SK-N-SH (cell line): ENCODE measurements around the gene ABCG4. TPM values are rescaled to one million over a fixed set of nuclear protein-coding genes. Genes with fewer than 3 reads are reported as not detected.
"Not testable (repeated sequence)": the region's sequence is repeated elsewhere in the genome, so short reads cannot be mapped to it uniquely, and the experiment has no call there.

Experiments used
- CTCF ChIA-PET: fragments of 300-600, 350-600 bp; formaldehyde crosslinking; extraction: SDS; loops from one replicate; lab custom pipeline; 2021; lab: Yijun Ruan, JAX
- POLR2A ChIA-PET: fragments of 350-600 bp; sonication (Branson Sonifier 250); formaldehyde crosslinking; extraction: SDS; loops from one replicate; lab custom pipeline; 2020; ENCODE audit warnings: antibody characterized with exemption, inconsistent platforms; lab: Yijun Ruan, JAX
- DNase-seq: peaks from one replicate; pipeline ENCODE4 v3.0.0; 2012
- H2AFZ ChIP-seq: fragments of 200-600 bp; sonication (generic); 2 replicates; pipeline ENCODE4 v1.8.1; 2016; ENCODE audit warnings: antibody characterized with exemption, mild to moderate bottlenecking, low read depth
- H3F3A ChIP-seq: fragments of 200-600 bp; sonication (generic); replicated peaks from 2 replicates; pipeline ENCODE3; 2016; ENCODE audit warnings: antibody characterized with exemption, mild to moderate bottlenecking; ENCODE audit not compliant: insufficient read depth
- H3K27ac ChIP-seq, 2 experiments: fragments of 200-500 bp in 1 of 2; fragments of 200-600 bp in 1 of 2; sonication (Bioruptor generic) in 1 of 2; sonication (generic), shearing (Covaris generic) in 1 of 2; 2 replicates each; pipeline versions ENCODE4 v1.5.1 to v1.6.1; 2014 to 2016; ENCODE audit warnings: low read depth in 2 of 2, inconsistent platforms in 1 of 2, low read length in 1 of 2, mild to moderate bottlenecking in 1 of 2, mixed read lengths in 1 of 2
- H3K27me3 ChIP-seq: fragments of 200-600 bp; sonication (generic), shearing (Covaris generic); 2 replicates; pipeline ENCODE4 v1.6.1; 2016; ENCODE audit warnings: mixed run types; ENCODE audit not compliant: insufficient read depth
- H3K36me3 ChIP-seq, 2 experiments: fragments of 200-500 bp in 1 of 2; fragments of 200-600 bp in 1 of 2; sonication (Bioruptor generic) in 1 of 2; sonication (generic) in 1 of 2; replicated peaks in 1 of 2; 2 replicates each; pipeline versions ENCODE3 to v1.5.1; 2014 to 2016; ENCODE audit warnings: low read length in 1 of 2, mild to moderate bottlenecking in 1 of 2; ENCODE audit not compliant: insufficient read depth in 2 of 2, control insufficient read depth in 1 of 2
- H3K4me1 ChIP-seq, 2 experiments: fragments of 200-500 bp in 1 of 2; fragments of 200-600 bp in 1 of 2; sonication (Bioruptor generic) in 1 of 2; sonication (generic), shearing (Covaris generic) in 1 of 2; 2 replicates each; pipeline versions ENCODE4 v1.5.1 to v1.6.1; 2014 to 2016; ENCODE audit warnings: low read depth in 1 of 2, low read length in 1 of 2, mixed run types in 1 of 2; ENCODE audit not compliant: insufficient read depth in 2 of 2, control insufficient read depth in 1 of 2
- H3K4me2 ChIP-seq: fragments of 200-600 bp; sonication (generic), shearing (Covaris generic); 2 replicates; pipeline ENCODE4 v1.6.1; 2017; ENCODE audit warnings: mixed run types
- H3K4me3 ChIP-seq, 2 experiments: fragments of 200-500 bp in 1 of 2; fragments of 200-600 bp in 1 of 2; sonication (Bioruptor generic) in 1 of 2; sonication (generic), shearing (Covaris generic) in 1 of 2; 2 replicates each; pipeline versions ENCODE4 v1.5.1 to v1.8.1; 2014 to 2016; ENCODE audit warnings: low read depth in 2 of 2, inconsistent platforms in 1 of 2, low read length in 1 of 2, mild to moderate bottlenecking in 1 of 2, mixed read lengths in 1 of 2, moderate library complexity in 1 of 2
- H3K79me2 ChIP-seq: fragments of 200-600 bp; sonication (generic); 2 replicates; pipeline ENCODE4 v1.8.1; 2017; ENCODE audit warnings: mild to moderate bottlenecking; ENCODE audit not compliant: insufficient read depth
- H3K9ac ChIP-seq: fragments of 200-600 bp; sonication (generic); 2 replicates; pipeline ENCODE4 v1.6.1; 2017; ENCODE audit warnings: mixed run types
- H3K9me2 ChIP-seq: fragments of 200-600 bp; sonication (generic); 2 replicates; pipeline ENCODE4 v1.6.1; 2017; ENCODE audit warnings: mixed run types
- H3K9me3 ChIP-seq: fragments of 200-600 bp; sonication (generic); 2 replicates; pipeline ENCODE4 v1.6.1; 2017; ENCODE audit warnings: mixed run types, mild to moderate bottlenecking, moderate library complexity
- H4K20me1 ChIP-seq: fragments of 200-600 bp; sonication (generic); 2 replicates; pipeline ENCODE4 v1.6.1; 2017; ENCODE audit warnings: mild to moderate bottlenecking, mixed run types; ENCODE audit not compliant: insufficient read depth
- CTCF ChIP-seq: fragments of 200-600 bp; sonication (generic); IDR thresholded peaks from 2 replicates; pipeline ENCODE4 v1.6.1; 2017; ENCODE audit warnings: antibody characterized with exemption, mild to moderate bottlenecking, moderate library complexity
- FOSL2 ChIP-seq: IDR thresholded peaks from 2 replicates; pipeline ENCODE4 v1.4.0; 2012; ENCODE audit warnings: low read depth, mild to moderate bottlenecking, moderate library complexity, borderline replicate concordance
- FOXJ3 ChIP-seq: sonication (generic); formaldehyde crosslinking; IDR thresholded peaks from 2 replicates; pipeline ENCODE4 v1.5.1; 2020; ENCODE audit warnings: mild to moderate bottlenecking, missing genetic modification reagents
- JUND ChIP-seq: IDR thresholded peaks from 2 replicates; pipeline ENCODE4 v1.4.0; 2012
- MAX ChIP-seq: IDR thresholded peaks from 2 replicates; pipeline ENCODE4 v1.4.0; 2012; ENCODE audit warnings: low read depth
- POLR2AphosphoS5 ChIP-seq: IDR thresholded peaks from 2 replicates; pipeline ENCODE4 v1.6.1; 2012; ENCODE audit warnings: low read depth, low read length
- SIN3A ChIP-seq: IDR thresholded peaks from 2 replicates; pipeline ENCODE4 v1.6.1; 2012; ENCODE audit warnings: low read depth, mild to moderate bottlenecking, low read length, moderate library complexity, borderline replicate concordance
- TAF1 ChIP-seq: IDR thresholded peaks from 2 replicates; pipeline ENCODE4 v1.6.1; 2012; ENCODE audit warnings: low read depth, mild to moderate bottlenecking, low read length, moderate library complexity, borderline replicate concordance
- TCF12 ChIP-seq: IDR thresholded peaks from 2 replicates; pipeline ENCODE4 v1.4.0; 2012
- WGBS: methylation state at CpG from one replicate; pipeline ENCODE4 v1.1.6; 2017; ENCODE audit warnings: low lambda C conversion rate; 5-methylcytosine and 5-hydroxymethylcytosine counted together
- polyA plus RNA-seq, 3 experiments: library from polyadenylated mRNA; depleted of rRNA; stranded (reverse); fragments of >200 nt; gene quantifications; 2 replicates each; pipeline ENCODE4 v1.2.3, GENCODE V29; 2012

The ABCG4 gene
- polyA plus RNA-seq, 1 of the 3 experiments (the other 2 are of a cell fraction) = 0.72 TPM

DNA sequence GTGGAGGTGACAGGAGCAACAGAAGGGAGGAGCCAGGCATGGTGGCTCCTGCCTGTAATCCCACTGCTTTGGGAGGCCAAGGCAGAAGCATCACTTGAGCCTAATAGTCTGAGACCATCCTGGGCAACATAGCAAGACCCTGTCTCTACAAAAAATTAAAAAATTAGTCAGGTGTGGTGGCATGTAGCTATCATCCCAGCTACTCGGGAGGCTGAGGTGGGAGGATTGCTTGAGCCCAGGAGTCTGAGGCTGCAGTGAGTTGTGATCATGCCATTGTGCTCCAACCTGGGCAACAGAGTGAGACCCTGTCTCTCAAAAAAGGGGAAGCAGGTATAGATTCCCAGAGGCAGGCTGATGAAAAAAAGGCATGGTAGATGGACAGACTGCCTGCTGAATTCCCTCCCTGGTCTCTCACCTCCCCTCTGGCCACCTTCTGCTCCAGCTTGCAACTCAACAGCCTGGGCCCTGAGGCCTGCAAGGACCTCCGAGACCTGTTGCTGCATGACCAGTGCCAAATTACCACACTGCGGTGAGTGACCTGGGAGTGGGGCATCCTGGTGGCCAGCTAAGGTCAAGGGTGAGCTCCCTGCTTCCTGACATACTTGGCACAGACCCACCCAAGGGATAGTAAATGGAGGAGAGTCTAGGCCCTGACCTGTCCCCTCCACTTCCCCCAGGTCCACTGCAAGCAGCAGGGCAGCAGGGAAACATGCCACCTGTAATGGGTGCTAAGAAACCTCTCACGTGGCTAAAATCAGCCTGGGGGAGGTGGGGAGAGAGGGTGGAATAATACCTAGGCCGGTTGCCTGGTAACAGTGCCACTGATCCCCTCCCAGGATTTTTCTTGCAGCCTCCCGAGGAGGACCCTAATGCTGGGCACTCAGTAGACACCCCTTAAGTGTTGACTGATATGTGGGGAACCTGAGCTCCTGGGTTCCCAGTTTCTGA is 32.2 kb downstream of the ABCG4 start:
- no peaks in the 10 kb centered on the region for H3K27me3 ChIP-seq
- DNase-seq = no peak
- no peak for TF ChIP-seq SIN3A
- no peak for TF ChIP-seq CTCF
- TF ChIP-seq TAF1 = no peak
- H3F3A ChIP-seq = no peaks in the 10 kb centered on the region
- no peak overlapping the region for H3K4me3 ChIP-seq
- no peak overlapping the region for H3K9ac ChIP-seq
- H2AFZ ChIP-seq = no peak overlapping the region
- H3K27ac ChIP-seq = no peak overlapping the region
- H3K9me3 ChIP-seq = no peaks in the 10 kb centered on the region
- no peaks in the 10 kb centered on the region for H3K79me2 ChIP-seq
- H3K4me2 ChIP-seq = no peak overlapping the region
- CTCF ChIA-PET = interaction anchor here (1.0 to 2.7 kb wide), 4 partner anchors 15 to 820 kb away, joined by 3 to 12 read pairs (median 4); no protein-coding TSS in a partner anchor
- H3K4me1 ChIP-seq = peaks cover 0 to 4% of the 10 kb centered on the region in 2 experiments; a peak in 1 of 4 replicates
- H3K9me2 ChIP-seq = no peaks in the 10 kb centered on the region
- H4K20me1 ChIP-seq = no peaks in the 10 kb centered on the region
- peaks cover 4 to 25% of the 10 kb centered on the region in 2 experiments for H3K36me3 ChIP-seq
- WGBS = 97% methylated on average over 3 of the region's 6 CpGs
- POLR2A ChIA-PET = no interaction called here

DNA sequence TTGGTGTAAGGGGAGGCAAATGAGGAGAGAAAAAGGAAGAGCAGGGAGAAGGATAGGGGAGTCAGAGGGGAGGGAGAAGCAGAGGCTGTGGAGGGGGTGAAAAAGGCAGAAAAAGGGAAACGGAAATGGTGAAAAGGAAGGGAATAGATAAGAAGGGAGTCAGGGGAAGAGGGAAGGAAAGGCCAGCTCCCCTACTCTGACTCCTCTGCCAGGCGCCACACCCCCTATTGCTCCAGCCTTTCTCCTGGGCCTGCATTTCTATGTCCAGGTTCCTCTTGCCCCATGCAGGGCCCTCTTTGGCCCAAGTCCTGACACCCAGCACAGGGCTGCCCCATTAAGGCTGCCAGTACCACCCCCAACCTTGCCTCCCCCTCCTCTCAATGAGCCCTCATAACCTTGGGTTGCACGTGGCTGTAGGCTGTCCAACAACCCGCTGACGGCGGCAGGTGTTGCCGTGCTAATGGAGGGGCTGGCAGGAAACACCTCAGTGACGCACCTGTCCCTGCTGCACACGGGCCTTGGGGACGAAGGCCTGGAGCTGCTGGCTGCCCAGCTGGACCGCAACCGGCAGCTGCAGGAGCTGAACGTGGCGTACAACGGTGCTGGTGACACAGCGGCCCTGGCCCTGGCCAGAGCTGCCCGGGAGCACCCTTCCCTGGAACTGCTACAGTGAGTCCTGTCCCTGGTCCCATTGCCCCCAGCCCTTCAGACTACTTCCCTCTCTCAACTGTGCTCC is 33.0 kb downstream of the ABCG4 start:
- H3K27ac ChIP-seq = no peak overlapping the region
- CTCF ChIA-PET = interaction anchor here (0.8 to 3.9 kb wide), 5 partner anchors 13 to 820 kb away, joined by 3 to 12 read pairs (median 3); partner anchors contain the start of gene NLRX1
- DNase-seq = no peak

GRCh38 chr11:119184399-119184798 is 35.5 kb downstream of the ABCG4 start:
- 84% methylated on average over 7 of the region's 9 CpGs for WGBS

More for the DNA sequence above, 33.0 kb downstream of the ABCG4 start:
- no peaks in the 10 kb centered on the region for H3F3A ChIP-seq
- no peaks in the 10 kb centered on the region for H3K9me3 ChIP-seq
- no peaks in the 10 kb centered on the region for H3K9me2 ChIP-seq
- no peak overlapping the region for H2AFZ ChIP-seq
- no peaks in the 10 kb centered on the region for H3K27me3 ChIP-seq
- H3K79me2 ChIP-seq = no peaks in the 10 kb centered on the region
- H3K4me3 ChIP-seq = no peak overlapping the region
- peaks cover 0 to 9% of the 10 kb centered on the region in 2 experiments; a peak in 1 of 4 replicates for H3K4me1 ChIP-seq
- no peak overlapping the region for H3K4me2 ChIP-seq
- no peak overlapping the region for H3K9ac ChIP-seq
- peaks cover 4 to 25% of the 10 kb centered on the region in 2 experiments for H3K36me3 ChIP-seq
- POLR2A ChIA-PET = no interaction called here
- no peaks in the 10 kb centered on the region for H4K20me1 ChIP-seq
- no peak for TF ChIP-seq JUND
- TF ChIP-seq MAX = no peak
- no peak for TF ChIP-seq FOSL2
- TF ChIP-seq FOXJ3 (CRISPR knock-in tag) = no peak
- TF ChIP-seq TCF12 = no peak
- TF ChIP-seq CTCF = no peak
- no peak for TF ChIP-seq POLR2AphosphoS5
- 95% methylated on average over 9 of the region's 17 CpGs for WGBS

More at GRCh38 chr11:119184399-119184798, 35.5 kb downstream of the ABCG4 start:
- DNase-seq, H2AFZ ChIP-seq, POLR2A ChIA-PET, H3K9ac ChIP-seq, H3K4me3 ChIP-seq, H3K27me3 ChIP-seq, H3K4me1 ChIP-seq, H3K9me3 ChIP-seq, H3K27ac ChIP-seq, H3K4me2 ChIP-seq, H3K79me2 ChIP-seq, H3K9me2 ChIP-seq, H3F3A ChIP-seq, H4K20me1 ChIP-seq: not testable (repeated sequence)
- peaks cover 0 to 20% of the 10 kb centered on the region in 2 experiments for H3K36me3 ChIP-seq
- CTCF ChIA-PET = interaction anchor here (1.8 to 3.9 kb wide), 4 partner anchors 11 to 139 kb away, joined by 5 to 12 read pairs (median 8); partner anchors contain the start of gene NLRX1
